Stimulated activated CD4-positive, alpha-beta T cell treated with anti-CD3 and anti-CD28 coated beads, Interleukin-4, amount 100 ng/mL, for 48 hours (primary cell): Measurements from ENCODE around the gene CYTH4.

Source experiments
- DNase-seq, 2 donors: peaks; one replicate each; pipeline ENCODE4 v3.0.0-alpha.2; 2020; ENCODE audit warnings: low read depth in 2 of 2

Gene CYTH4

GRCh38 chr22:37344735-37345449, 62.6 kb downstream of the CYTH4 start:
- no peak for DNase-seq

- DNase-seq, result no peak
Observed at GRCh38 chr22:37345863-37346504, 63.7 kb downstream of the CYTH4 start.

GRCh38 chr22:37346505-37346895, 64.2 kb downstream of the CYTH4 start:
- no peak for DNase-seq

GRCh38 chr22:37349043-37349814, 66.9 kb downstream of the CYTH4 start:
- DNase-seq, result no peak

- DNase-seq, result no peak
Observed at GRCh38 chr22:37351232-37351631, 68.9 kb downstream of the CYTH4 start.

GRCh38 chr22:37352481-37352880, 70.2 kb downstream of the CYTH4 start:
- no peak for DNase-seq

GRCh38 chr22:37353839-37354238, 71.5 kb downstream of the CYTH4 start:
- no peak for DNase-seq

GRCh38 chr22:37354261-37354660, 72.0 kb downstream of the CYTH4 start:
- no peak for DNase-seq

GRCh38 chr22:37354670-37355069, 72.4 kb downstream of the CYTH4 start:
- DNase-seq, result no peak

- DNase-seq, result no peak
Observed at GRCh38 chr22:37355174-37355573, 72.9 kb downstream of the CYTH4 start.

GRCh38 chr22:37356922-37357321, 74.6 kb downstream of the CYTH4 start:
- DNase-seq, result no peak

GRCh38 chr22:37357446-37358075, 75.3 kb downstream of the CYTH4 start:
- no peak for DNase-seq

- DNase-seq, result no peak
Observed at GRCh38 chr22:37358386-37358785, 76.1 kb downstream of the CYTH4 start.

GRCh38 chr22:37358917-37359316, 76.6 kb downstream of the CYTH4 start:
- no peak for DNase-seq

- DNase-seq, result no peak
Observed at GRCh38 chr22:37362621-37363020, 80.3 kb downstream of the CYTH4 start.

- no peak for DNase-seq
Observed at GRCh38 chr22:37363261-37363992, 81.1 kb downstream of the CYTH4 start.
